Adipose tissue (tissue), 3 donors: ENCODE data around the gene ELAPOR1. TPM values are rescaled to one million over a fixed set of nuclear protein-coding genes. Genes with fewer than 3 reads are reported as not detected.
"Not testable (repeated sequence)": the region's sequence is repeated elsewhere in the genome, so short reads cannot be mapped to it uniquely, and the experiment has no call there.

ENCODE experiments used
- H3K27ac ChIP-seq: one replicate; pipeline ENCODE4 v1.5.1; 2013; ENCODE audit warnings: low read depth, low read length
- WGBS, 3 donors: extraction: QIAGEN DNeasy Blood & Tissue Kit; methylation state at CpG; one replicate each; pipeline ENCODE4 v1.1.7; 2013; 5-methylcytosine and 5-hydroxymethylcytosine counted together
- polyA plus RNA-seq, 3 donors: library from polyadenylated mRNA; stranded (reverse); fragments of 200-250 nt; gene quantifications; one replicate each; pipeline ENCODE4 v1.2.3, GENCODE V29; 2013
- donor health status: healthy with polysubstance abuse.
- donor health status: Bipolar disorder and iron deficiency.
- donor health status: healthy.

The ELAPOR1 gene
- polyA plus RNA-seq, 3 donors: 0.79 to 71.0 (median 6.1) TPM

GRCh38 chr1:109120356-109120755 lies 6.4 kb downstream of the ELAPOR1 start:
- 91 to 94% (median 92%) methylated on average over 5 of the region's 5 CpGs for WGBS, 3 donors
- no peak overlapping the region for H3K27ac ChIP-seq

GRCh38 chr1:109131059-109131458 lies 17.1 kb downstream of the ELAPOR1 start:
- no peak overlapping the region for H3K27ac ChIP-seq
- 56 to 100% (median 93%) methylated on average over 2 of the region's 2 CpGs for WGBS, 3 donors

- H3K27ac ChIP-seq: no peak overlapping the region
Measured at GRCh38 chr1:109131800-109132199, 17.9 kb downstream of the ELAPOR1 start.

- WGBS, 3 donors: 41 to 67% (median 66%) methylated on average over 4 of the region's 4 CpGs
Measured at GRCh38 chr1:109133002-109133706, 19.2 kb downstream of the ELAPOR1 start.

GRCh38 chr1:109133815-109134214 lies 19.9 kb downstream of the ELAPOR1 start:
- H3K27ac ChIP-seq: no peak overlapping the region

More at GRCh38 chr1:109133002-109133706, 19.2 kb downstream of the ELAPOR1 start:
- H3K27ac ChIP-seq: no peak overlapping the region

GRCh38 chr1:109134423-109134822 lies 20.5 kb downstream of the ELAPOR1 start:
- WGBS, 3 donors: 26 to 47% (median 39%) methylated on average over 7 of the region's 7 CpGs
- H3K27ac ChIP-seq: no peak overlapping the region

More at GRCh38 chr1:109133815-109134214, 19.9 kb downstream of the ELAPOR1 start:
- 9 to 22% (median 22%) methylated on average over 2 of the region's 2 CpGs for WGBS, 3 donors

- WGBS, 3 donors: 79 to 85% (median 84%) methylated on average over 3 of the region's 3 CpGs
- no peak overlapping the region for H3K27ac ChIP-seq
Measured at GRCh38 chr1:109135940-109136339, 22.0 kb downstream of the ELAPOR1 start.

- H3K27ac ChIP-seq: no peak overlapping the region
- 53 to 88% (median 85%) methylated on average over 6 of the region's 6 CpGs for WGBS, 3 donors
Measured at GRCh38 chr1:109136766-109137165, 22.9 kb downstream of the ELAPOR1 start.

- 33 to 87% (median 86%) methylated on average over 3 of the region's 3 CpGs for WGBS, 3 donors
- no peak overlapping the region for H3K27ac ChIP-seq
Measured at GRCh38 chr1:109137958-109138357, 24.0 kb downstream of the ELAPOR1 start.

GRCh38 chr1:109138358-109138757 lies 24.4 kb downstream of the ELAPOR1 start:
- 40 to 77% (median 67%) methylated on average over 3 of the region's 3 CpGs for WGBS, 3 donors
- no peak overlapping the region for H3K27ac ChIP-seq

- 59 to 94% (median 89%) methylated on average over 3 of the region's 3 CpGs for WGBS, 3 donors
- no peak overlapping the region for H3K27ac ChIP-seq
Measured at GRCh38 chr1:109140392-109140791, 26.5 kb downstream of the ELAPOR1 start.

- H3K27ac ChIP-seq: no peak overlapping the region
- WGBS, 3 donors: 72 to 87% (median 84%) methylated on average over 5 of the region's 5 CpGs
Measured at GRCh38 chr1:109142260-109142659, 28.3 kb downstream of the ELAPOR1 start.

GRCh38 chr1:109142725-109143124 lies 28.8 kb downstream of the ELAPOR1 start:
- WGBS, 3 donors: 86 to 96% (median 96%) methylated on average over 6 of the region's 6 CpGs
- not testable (repeated sequence) for H3K27ac ChIP-seq

GRCh38 chr1:109148987-109149561 lies 35.2 kb downstream of the ELAPOR1 start:
- 29 to 83% (median 79%) methylated on average over 10 of the region's 10 CpGs for WGBS, 3 donors
- H3K27ac ChIP-seq: no peak overlapping the region

- 32 to 81% (median 72%) methylated on average over 17 of the region's 17 CpGs for WGBS, 3 donors
- no peak overlapping the region for H3K27ac ChIP-seq
Measured at GRCh38 chr1:109149874-109150601, 36.1 kb downstream of the ELAPOR1 start.

GRCh38 chr1:109151146-109151990 lies 37.5 kb downstream of the ELAPOR1 start:
- no peak overlapping the region for H3K27ac ChIP-seq
- WGBS, 3 donors: 30 to 77% (median 68%) methylated on average over 5 of the region's 5 CpGs

- no peak overlapping the region for H3K27ac ChIP-seq
Measured at GRCh38 chr1:109152196-109152595, 38.3 kb downstream of the ELAPOR1 start.

GRCh38 chr1:109156916-109157385 lies 43.0 kb downstream of the ELAPOR1 start:
- no peak overlapping the region for H3K27ac ChIP-seq
- WGBS, 3 donors: 30 to 98% (median 91%) methylated on average over 2 of the region's 2 CpGs
